NB4 (cell line): Measurements from ENCODE around the gene NECAB2.

Experiments used
- DNase-seq: peaks from one replicate; pipeline ENCODE4 v3.0.0; 2010; ENCODE audit warnings: low read depth
- H3K4me3 ChIP-seq: one replicate; pipeline ENCODE4 v1.5.1; 2011; ENCODE audit warnings: mild to moderate bottlenecking, low read depth, low read length, moderate library complexity
- CTCF ChIP-seq: IDR thresholded peaks from one replicate; pipeline ENCODE4 v1.5.1; 2012; ENCODE audit warnings: low read depth, low read length
- MAX ChIP-seq: IDR thresholded peaks from 2 replicates; pipeline ENCODE4 v1.6.1; 2011; ENCODE audit warnings: low read depth, low read length
- MYC ChIP-seq: IDR thresholded peaks from 2 replicates; pipeline ENCODE4 v1.6.1; 2011; ENCODE audit warnings: low read depth, low read length
- POLR2A ChIP-seq: IDR thresholded peaks from 2 replicates; pipeline ENCODE4 v1.6.1; 2011; ENCODE audit warnings: mild to moderate bottlenecking; ENCODE audit not compliant: insufficient read length; ENCODE audit errors: extremely low read depth

NECAB2 gene

GRCh38 chr16:83931556-83931955 lies 36.5 kb upstream of the NECAB2 start:
- DNase-seq, result no peak
- no peak for TF ChIP-seq MAX
- no peak for TF ChIP-seq MYC
- TF ChIP-seq CTCF, result no peak
- no peak for TF ChIP-seq POLR2A
- no peak overlapping the region for H3K4me3 ChIP-seq

GRCh38 chr16:83932304-83932703 lies 35.7 kb upstream of the NECAB2 start:
- no peak for TF ChIP-seq MYC
- TF ChIP-seq MAX, result no peak
- no peak for TF ChIP-seq CTCF
- no peak for TF ChIP-seq POLR2A
- no peak overlapping the region for H3K4me3 ChIP-seq
- no peak for DNase-seq

GRCh38 chr16:83932955-83933673 lies 34.9 kb upstream of the NECAB2 start:
- no peak for DNase-seq
- H3K4me3 ChIP-seq, result no peak overlapping the region
- TF ChIP-seq POLR2A (no peak), MYC (no peak), CTCF (no peak), MAX (no peak)

- no peak overlapping the region for H3K4me3 ChIP-seq
- peak; percentile 50 for DNase-seq
- no peak for TF ChIP-seq CTCF
- TF ChIP-seq MYC, result no peak
- TF ChIP-seq POLR2A, result no peak
- TF ChIP-seq MAX, result no peak
Measured at GRCh38 chr16:83933885-83934683, 34.0 kb upstream of the NECAB2 start.

- no peak overlapping the region for H3K4me3 ChIP-seq
- TF ChIP-seq MYC (no peak), MAX (no peak), POLR2A (no peak), CTCF (no peak)
- DNase-seq, result no peak
Measured at GRCh38 chr16:83934684-83934977, 33.4 kb upstream of the NECAB2 start.
